NCI-H345 (cell line): Measurements from ENCODE around the gene MAP3K8.

Experiments used
- DNase-seq: peaks from one replicate; lab custom pipeline; 2025; lab: John Stamatoyannopoulos, UW

The MAP3K8 gene

GRCh38 chr10:30433730-30434272, at the start of gene MAP3K8:
Gene MAP3K8, plus strand, starts transcription at chr10:30434184. Its CDS starts 4,755 bp downstream, at chr10:30438939.
- DNase-seq = peak; percentile 65

- peak; percentile 27 for DNase-seq
These were observed 49.2 kb upstream of the MAP3K8 start for GRCh38 chr10:30384701-30385201.

DNA sequence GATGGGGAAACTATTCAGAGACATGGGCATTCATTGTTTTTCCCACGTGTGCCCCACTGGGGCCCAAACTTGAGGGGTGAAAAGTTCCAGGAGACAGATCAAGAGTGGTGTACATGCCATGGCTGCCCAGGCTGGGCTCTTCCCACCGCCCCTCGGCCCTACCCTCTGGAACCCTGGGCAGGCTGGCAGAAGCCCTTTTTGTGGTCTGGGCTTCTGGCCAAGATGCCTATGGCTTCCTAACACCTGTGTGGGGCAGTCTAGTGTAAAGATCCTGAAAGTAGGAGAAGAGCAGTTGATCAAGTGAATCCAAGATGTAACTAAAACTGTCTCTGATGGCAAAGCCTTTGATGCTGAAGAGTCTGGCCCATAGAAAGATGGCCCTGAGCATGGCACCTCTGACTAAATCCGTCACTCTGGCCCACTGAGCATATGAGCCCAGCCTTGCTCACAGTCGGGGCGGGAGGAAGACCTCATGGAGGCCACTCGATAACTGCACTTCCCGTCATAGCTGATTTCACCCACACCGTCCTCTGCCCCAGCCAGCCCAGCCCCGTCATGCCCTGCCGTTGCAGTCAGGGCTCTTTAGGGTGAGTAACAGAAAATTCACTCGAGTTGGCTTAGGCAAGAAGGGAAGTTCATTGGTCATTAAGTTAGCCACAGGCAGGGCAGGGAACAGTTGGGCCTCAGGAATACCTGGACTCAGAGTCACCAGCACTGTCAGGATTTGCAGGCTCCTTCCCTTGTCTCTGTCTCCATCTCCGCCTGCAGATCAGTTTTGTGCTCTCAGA, 47.0 kb upstream of the MAP3K8 start:
- DNase-seq = no peak

- no peak for DNase-seq
These were observed 46.2 kb upstream of the MAP3K8 start for GRCh38 chr10:30387646-30388243.

DNA sequence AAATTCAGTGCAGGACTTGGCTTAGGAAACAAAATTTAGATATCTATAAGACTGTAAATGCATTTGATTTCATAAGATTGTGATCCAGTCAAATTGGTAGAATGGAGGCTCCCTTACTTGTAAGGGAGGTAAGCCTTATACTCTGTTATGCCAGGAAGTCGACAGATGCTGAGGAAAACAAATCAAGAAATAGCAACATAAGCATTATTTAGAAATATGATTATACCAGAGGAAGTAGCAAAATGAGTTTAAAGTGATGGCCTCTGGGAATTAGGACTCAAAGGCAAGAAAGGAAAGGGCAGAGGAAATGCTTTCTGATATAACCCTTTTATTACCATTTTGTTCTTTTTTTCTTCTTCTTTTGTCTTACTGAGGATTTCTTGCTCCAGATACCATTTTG, 44.4 kb upstream of the MAP3K8 start:
- no peak for DNase-seq

- no peak for DNase-seq
These were observed 43.8 kb upstream of the MAP3K8 start for GRCh38 chr10:30390207-30390606.

DNA sequence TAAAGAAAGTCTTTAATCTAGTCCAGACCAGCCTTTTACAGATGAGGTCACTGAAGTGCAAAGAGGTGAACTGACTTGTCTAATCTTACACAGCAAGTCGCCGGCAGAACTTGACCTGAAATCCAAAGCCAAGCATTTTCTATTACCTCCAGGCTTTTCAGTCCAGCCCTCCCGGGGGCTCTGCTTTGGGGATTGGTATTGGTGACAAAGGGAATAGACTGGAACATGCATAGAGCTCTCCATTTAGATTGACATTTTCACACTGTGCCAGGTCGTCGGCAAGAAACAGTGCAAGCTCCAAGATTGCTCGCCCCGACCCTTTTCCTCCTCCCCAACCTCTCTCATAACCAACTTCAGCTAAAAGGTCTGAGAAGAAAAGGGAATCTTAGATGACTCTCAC, 42.7 kb upstream of the MAP3K8 start:
- DNase-seq = no peak

- DNase-seq = peak; percentile 45
These were observed 41.4 kb upstream of the MAP3K8 start for GRCh38 chr10:30392564-30392990.

- no peak for DNase-seq
These were observed 37.7 kb upstream of the MAP3K8 start for GRCh38 chr10:30396293-30396692.

- DNase-seq = no peak
These were observed 37.3 kb upstream of the MAP3K8 start for GRCh38 chr10:30396698-30397097.

DNA sequence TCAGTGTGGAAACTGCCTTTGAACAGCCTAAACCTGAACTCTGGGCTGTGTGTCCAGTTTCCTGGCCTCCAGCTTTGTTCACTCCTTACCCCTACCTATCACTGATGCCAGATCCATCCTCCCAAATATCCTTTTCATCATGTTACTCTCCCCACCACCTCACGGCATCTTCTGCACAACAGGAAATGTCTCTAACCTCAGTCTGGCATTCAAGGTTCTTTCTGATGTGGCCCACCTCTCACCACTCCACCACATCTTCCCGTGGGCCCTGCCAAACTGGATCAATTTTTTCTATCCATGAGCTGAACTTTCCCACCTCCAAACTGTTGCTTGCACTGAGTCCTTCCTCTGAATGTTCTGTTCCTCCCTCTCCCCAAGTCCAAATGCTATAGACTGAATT, 35.8 kb upstream of the MAP3K8 start:
- DNase-seq = no peak

GRCh38 chr10:30398788-30399187, 35.2 kb upstream of the MAP3K8 start:
- no peak for DNase-seq

- no peak for DNase-seq
These were observed 30.5 kb upstream of the MAP3K8 start for GRCh38 chr10:30403494-30403893.

GRCh38 chr10:30404540-30404939, 29.4 kb upstream of the MAP3K8 start:
- no peak for DNase-seq

DNA sequence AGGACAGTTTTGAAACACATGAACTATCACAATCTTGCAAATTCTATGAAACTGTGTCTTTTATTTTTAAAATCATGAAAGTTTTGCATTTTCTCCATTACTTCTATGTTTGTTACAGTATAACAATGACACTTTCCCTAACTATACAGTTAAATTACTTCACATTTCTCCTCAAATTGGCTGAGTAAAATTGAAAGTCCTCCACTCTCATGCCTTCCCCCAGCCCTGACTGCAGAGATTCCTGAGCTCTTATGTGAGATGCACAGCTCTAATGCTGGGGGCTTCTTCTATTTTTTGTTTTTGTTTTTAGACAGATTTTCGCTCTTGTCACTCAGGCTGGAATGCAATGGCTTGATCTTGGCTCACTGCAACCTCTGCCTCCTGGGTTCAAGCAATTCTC, 22.7 kb upstream of the MAP3K8 start:
- no peak for DNase-seq

DNA sequence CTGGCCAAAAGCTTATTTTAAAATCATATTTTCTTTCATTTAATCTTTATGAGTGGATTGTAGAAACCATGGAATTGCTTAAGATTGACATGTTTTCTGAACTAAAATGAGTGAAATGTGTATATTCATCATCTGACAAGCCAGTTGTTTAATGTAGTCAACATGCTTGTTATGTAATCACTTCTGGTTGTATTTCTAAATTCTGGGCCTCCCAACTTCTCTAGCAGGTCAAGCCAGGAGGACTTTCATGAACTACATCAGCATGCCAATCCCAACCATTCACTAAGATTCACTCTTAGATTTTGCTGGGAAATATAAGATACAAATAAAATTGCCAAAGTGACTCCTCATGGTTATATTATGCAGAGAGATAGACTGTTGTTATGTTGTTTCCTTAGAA, 21.1 kb upstream of the MAP3K8 start:
- DNase-seq = no peak

DNA sequence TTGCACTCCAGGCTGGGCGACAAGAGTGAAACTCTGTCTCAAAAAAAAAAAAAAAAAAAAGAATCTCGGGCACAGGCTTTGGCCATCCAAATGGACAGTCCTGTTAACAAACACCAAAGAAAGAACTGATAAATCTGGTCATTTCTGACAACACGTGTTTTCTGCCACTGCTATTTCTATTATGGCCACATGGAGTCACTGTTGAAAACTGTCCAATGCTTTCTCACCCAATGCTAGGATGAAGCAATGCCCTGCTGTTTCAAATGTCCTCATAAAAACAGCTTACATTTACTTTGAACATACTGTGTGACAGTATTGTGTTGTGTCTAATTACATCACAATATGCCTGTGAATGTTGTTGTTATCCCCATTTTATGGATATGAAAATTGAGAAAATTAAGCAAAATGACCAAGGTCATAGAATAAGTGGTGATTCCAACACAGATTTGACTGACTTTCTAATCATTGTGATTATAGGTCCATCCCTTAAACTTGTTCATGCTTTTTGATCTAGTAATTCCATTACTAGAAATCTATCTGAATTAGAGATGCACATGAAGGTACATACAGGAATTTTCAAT, 19.9 kb upstream of the MAP3K8 start:
- no peak for DNase-seq

DNA sequence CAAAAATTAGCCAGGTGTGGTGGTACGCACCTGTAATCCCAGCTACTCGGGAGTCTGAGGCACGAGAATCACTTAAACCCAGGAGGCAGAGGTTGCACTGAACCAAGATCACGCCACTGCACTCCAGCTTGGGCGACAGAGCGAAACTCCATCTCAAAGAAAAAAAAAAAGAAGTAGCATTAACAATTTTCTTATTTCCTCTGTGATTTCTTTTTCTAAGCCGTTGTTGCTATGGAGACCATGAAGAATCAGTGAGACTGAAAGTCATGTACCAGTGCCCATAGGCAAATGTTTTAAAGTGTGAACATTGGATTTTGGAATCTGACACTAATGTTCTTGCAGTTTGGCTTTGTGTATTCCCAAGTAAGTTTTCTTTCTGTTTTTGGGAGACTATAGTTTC, 18.4 kb upstream of the MAP3K8 start:
- no peak for DNase-seq

DNA sequence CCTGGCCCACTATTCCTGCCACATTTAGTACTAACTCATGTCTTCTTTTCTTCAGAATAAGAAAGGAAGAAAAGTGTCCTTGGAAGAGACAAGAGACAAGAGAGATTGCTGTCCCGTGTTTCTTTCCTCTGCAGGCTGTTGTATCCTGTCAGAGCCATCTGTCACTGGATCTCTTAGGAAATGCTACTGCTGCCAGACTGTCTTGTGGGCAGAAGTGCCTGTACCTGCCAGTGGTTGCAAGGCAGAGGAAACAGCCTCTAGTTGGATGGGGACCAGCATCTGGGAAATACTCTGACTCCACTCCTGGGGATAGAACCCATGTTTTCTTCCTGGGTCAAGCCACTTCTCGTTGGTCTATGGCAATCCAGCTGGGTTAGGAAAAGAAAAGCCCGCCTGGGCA, 16.7 kb upstream of the MAP3K8 start:
- no peak for DNase-seq

GRCh38 chr10:30420266-30420665, 13.7 kb upstream of the MAP3K8 start:
- DNase-seq = no peak

- no peak for DNase-seq
These were observed 13.2 kb upstream of the MAP3K8 start for GRCh38 chr10:30420766-30421165.

GRCh38 chr10:30422151-30422695, 11.8 kb upstream of the MAP3K8 start:
- DNase-seq = no peak
